ENCODE measurements around the gene ATP8A1. TPM values are rescaled to one million over a fixed set of nuclear protein-coding genes. Genes with fewer than 3 reads are reported as not detected.

ATP8A1 gene
- total RNA-seq, 6 experiments from 2014 or later: 1.0 to 3.4 (median 1.9) TPM

DNA sequence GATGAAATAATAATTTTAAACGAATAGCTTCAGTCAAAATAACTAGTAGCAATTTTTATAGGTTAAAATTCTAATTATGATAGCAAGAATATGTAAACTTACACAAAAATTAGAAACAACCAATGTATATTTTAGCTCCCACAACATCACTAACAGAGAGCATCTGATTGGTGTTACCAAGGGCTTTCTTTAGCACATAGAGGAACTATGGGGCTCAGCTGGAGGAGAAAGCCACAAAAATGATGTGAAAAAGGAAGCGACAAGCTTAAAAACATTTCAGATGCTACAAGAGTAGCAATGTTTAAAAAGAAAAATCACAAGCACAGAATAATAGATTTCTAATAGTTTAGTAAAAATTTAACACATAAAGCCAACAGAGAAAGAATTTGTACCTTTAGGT is 56.3 kb downstream of the ATP8A1 start:
- intact Hi-C loops (cut with DNase I): no loop called here
- no peaks in the 10 kb centered on the region for H3K27me3 ChIP-seq
- H3K36me3 ChIP-seq: no peaks in the 10 kb centered on the region
- DNase-seq (no peak), ATAC-seq (no peak)
- no peak for TF ChIP-seq POLR2A (IDR thresholded peaks at IDR 0.05)
- TF ChIP-seq, protein P1, sequence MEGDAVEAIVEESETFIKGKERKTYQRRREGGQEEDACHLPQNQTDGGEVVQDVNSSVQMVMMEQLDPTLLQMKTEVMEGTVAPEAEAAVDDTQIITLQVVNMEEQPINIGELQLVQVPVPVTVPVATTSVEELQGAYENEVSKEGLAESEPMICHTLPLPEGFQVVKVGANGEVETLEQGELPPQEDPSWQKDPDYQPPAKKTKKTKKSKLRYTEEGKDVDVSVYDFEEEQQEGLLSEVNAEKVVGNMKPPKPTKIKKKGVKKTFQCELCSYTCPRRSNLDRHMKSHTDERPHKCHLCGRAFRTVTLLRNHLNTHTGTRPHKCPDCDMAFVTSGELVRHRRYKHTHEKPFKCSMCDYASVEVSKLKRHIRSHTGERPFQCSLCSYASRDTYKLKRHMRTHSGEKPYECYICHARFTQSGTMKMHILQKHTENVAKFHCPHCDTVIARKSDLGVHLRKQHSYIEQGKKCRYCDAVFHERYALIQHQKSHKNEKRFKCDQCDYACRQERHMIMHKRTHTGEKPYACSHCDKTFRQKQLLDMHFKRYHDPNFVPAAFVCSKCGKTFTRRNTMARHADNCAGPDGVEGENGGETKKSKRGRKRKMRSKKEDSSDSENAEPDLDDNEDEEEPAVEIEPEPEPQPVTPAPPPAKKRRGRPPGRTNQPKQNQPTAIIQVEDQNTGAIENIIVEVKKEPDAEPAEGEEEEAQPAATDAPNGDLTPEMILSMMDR (IDR thresholded peaks at IDR 0.05): no peak
- no peak overlapping the region for H3K4me3 ChIP-seq
- 73% methylated on average over 2 of the region's 2 CpGs for WGBS (ENCODE audit: insufficient coverage, low coverage, low lambda C conversion rate, missing lambda C conversion rate)
- no peaks in the 10 kb centered on the region for H3K4me1 ChIP-seq
- no peak overlapping the region for H3K27ac ChIP-seq
- no peaks in the 10 kb centered on the region for H3K9me3 ChIP-seq

DNA sequence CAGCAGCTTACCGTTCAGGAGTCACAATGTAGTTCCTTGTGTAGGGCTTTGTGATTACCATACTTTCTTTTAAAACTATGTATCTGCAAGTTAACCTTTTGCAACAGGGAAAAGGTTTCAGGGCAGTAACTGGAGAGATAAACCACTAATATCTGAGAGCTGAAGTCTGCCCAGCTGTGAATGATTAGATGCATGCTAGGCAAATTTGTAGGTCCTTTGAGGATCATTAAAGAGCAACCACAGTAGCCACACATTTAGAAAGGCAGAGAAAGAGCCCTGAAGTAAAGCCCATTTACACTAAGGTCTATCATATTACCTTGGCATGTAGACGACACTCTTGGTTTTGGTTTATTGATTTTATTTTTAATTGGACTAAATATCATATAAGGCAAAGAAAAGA is 60.0 kb downstream of the ATP8A1 start:
- no peak for ATAC-seq
- Histone ChIP-seq H3K4me1 (no peaks in the 10 kb centered on the region), H3K27me3 (no peaks in the 10 kb centered on the region), H3K9me3 (no peaks in the 10 kb centered on the region), H3K36me3 (no peaks in the 10 kb centered on the region), H3K4me3 (no peak overlapping the region), H3K27ac (no peak overlapping the region)
- DNase-seq: no peak
- TF ChIP-seq POLR2A (IDR thresholded peaks at IDR 0.05): no peak
- TF ChIP-seq, protein P1 (IDR thresholded peaks at IDR 0.05): no peak
- WGBS (ENCODE audit: insufficient coverage, low coverage, low lambda C conversion rate, missing lambda C conversion rate): 80% methylated on average over 2 of the region's 2 CpGs
- intact Hi-C loops (cut with DNase I): no loop called here

DNA sequence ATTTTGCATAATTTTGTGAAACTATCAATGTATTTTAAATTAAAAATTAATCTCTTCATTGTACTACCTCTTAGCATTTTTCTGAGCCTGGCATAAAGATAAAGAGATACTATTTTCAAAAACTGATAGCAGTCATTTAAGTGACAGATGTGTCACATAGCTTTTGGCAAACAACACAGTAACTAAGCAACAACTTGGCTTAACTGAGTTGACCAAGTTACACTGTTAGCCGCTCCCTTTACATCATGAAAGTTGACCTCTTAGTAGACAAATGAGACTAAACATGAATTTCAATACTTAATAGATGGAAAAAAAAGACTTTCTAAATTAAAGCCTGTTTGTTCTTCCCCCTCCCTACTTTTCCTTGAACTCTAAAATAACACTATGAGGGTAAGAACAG is 62.0 kb downstream of the ATP8A1 start:
- H3K4me3 ChIP-seq: no peak overlapping the region
- H3K4me1 ChIP-seq: no peaks in the 10 kb centered on the region
- TF ChIP-seq, protein P1 (IDR thresholded peaks at IDR 0.05): no peak
- no peak for TF ChIP-seq POLR2A (IDR thresholded peaks at IDR 0.05)
- no peak overlapping the region for H3K27ac ChIP-seq
- H3K27me3 ChIP-seq: no peaks in the 10 kb centered on the region
- 87% methylated on average over 1 of the region's 1 CpG for WGBS (ENCODE audit: insufficient coverage, low coverage, low lambda C conversion rate, missing lambda C conversion rate)
- H3K36me3 ChIP-seq: no peaks in the 10 kb centered on the region
- DNase-seq (no peak), ATAC-seq (no peak)
- intact Hi-C loops (cut with DNase I): no loop called here
- no peaks in the 10 kb centered on the region for H3K9me3 ChIP-seq

DNA sequence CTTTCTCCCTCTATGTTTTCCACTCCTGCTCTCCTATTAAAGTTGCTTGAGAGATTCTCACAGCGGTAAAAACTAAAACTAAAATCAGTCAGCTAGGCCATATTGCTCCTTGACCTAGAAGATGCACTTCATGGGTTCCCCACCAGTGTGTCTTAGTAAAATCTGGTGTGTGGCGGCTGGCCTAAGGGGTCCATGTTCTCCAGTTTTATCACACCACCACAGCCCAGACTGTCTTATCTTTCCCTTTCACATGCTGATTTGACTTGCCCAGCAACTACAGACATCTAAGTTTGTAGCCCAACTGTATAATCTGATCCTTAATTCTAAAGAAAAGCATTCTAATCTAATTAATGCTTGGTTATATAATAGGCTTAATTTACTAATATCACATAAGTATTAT is 68.0 kb downstream of the ATP8A1 start:
- no peak overlapping the region for H3K4me3 ChIP-seq
- ATAC-seq (no peak), DNase-seq (no peak)
- no peak overlapping the region for H3K27ac ChIP-seq
- H3K4me1 ChIP-seq: no peaks in the 10 kb centered on the region
- TF ChIP-seq, protein P1 (IDR thresholded peaks at IDR 0.05): no peak
- no peak for TF ChIP-seq POLR2A (IDR thresholded peaks at IDR 0.05)
- no peaks in the 10 kb centered on the region for H3K9me3 ChIP-seq
- intact Hi-C loops (cut with DNase I): no loop called here
- 91% methylated on average over 2 of the region's 2 CpGs for WGBS (ENCODE audit: insufficient coverage, low coverage, low lambda C conversion rate, missing lambda C conversion rate)
- no peaks in the 10 kb centered on the region for H3K27me3 ChIP-seq
- H3K36me3 ChIP-seq: no peaks in the 10 kb centered on the region

DNA sequence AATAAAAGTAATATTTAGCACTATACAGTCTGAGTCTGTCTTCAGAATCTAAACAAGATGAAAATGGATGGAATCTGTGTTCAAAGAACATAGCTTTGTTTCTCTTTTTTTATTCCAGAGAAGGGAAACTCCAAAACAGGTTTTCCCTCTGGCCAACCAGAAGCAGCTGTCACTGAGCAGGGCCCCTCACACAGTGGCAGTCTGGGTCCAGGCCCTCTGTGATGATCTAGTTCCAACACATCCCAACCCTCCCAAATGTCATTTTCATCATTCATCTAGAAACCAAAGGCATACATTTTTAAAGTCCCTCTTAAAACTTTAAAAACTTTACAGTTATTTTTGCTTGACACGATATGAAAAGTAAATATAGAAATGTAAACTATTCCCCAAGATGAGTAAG is 70.1 kb downstream of the ATP8A1 start:
- DNase-seq (no peak), ATAC-seq (no peak)
- no peaks in the 10 kb centered on the region for H3K27me3 ChIP-seq
- H3K36me3 ChIP-seq: no peaks in the 10 kb centered on the region
- no peak for TF ChIP-seq POLR2A (IDR thresholded peaks at IDR 0.05)
- TF ChIP-seq, protein P1 (IDR thresholded peaks at IDR 0.05): no peak
- H3K4me3 ChIP-seq: no peak overlapping the region
- no peaks in the 10 kb centered on the region for H3K9me3 ChIP-seq
- intact Hi-C loops (cut with DNase I): no loop called here
- no peak overlapping the region for H3K27ac ChIP-seq
- WGBS (ENCODE audit: insufficient coverage, low coverage, low lambda C conversion rate, missing lambda C conversion rate): 61% methylated on average over 1 of the region's 1 CpG
- no peaks in the 10 kb centered on the region for H3K4me1 ChIP-seq

Measured in right lobe of liver (tissue), 6 donors.